HG02763 (cell line): ENCODE results near the gene NOTO.
"Not testable (repeated sequence)": the region's sequence is repeated elsewhere in the genome, so short reads cannot be mapped to it uniquely, and the experiment has no call there.

Experiments used
- ATAC-seq: cut with Tn5 transposase; IDR thresholded peaks from one replicate; pipeline ENCODE4 v1.9.1; 2021; ENCODE audit warnings: mild to moderate bottlenecking, moderate library complexity; ENCODE audit not compliant: unreplicated experiment

The NOTO gene

GRCh38 chr2:73197579-73197978, 4.8 kb upstream of the NOTO start:
- no peak for ATAC-seq

DNA sequence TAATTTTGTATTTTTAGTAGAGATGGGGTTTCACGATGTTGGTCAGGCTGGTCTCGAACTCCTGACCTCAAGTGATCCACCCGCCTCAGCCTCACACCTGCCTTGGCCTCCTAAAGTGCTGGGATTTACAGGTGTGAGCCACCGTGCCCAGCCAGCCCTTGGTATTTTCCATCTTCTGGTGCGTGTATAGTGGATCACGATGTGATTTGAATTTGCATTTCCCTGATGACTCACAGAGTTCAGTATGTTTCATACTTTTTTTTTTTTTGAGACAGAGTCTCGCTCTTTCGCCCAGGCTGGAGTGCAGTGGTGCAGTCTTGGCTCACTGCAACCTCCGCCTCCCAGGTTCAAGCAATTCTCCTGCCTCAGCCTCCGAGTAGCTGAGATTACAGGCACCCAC, 2.1 kb upstream of the NOTO start:
- not testable (repeated sequence) for ATAC-seq

- no peak for ATAC-seq
Observed at GRCh38 chr2:73203055-73203681, 794 bp downstream of the NOTO start.

- no peak for ATAC-seq
Observed at GRCh38 chr2:73205611-73206010, 3.2 kb downstream of the NOTO start.

GRCh38 chr2:73208258-73208657, 5.9 kb downstream of the NOTO start:
- ATAC-seq, result no peak

- no peak for ATAC-seq
Observed at GRCh38 chr2:73210019-73210418, 7.6 kb downstream of the NOTO start.

GRCh38 chr2:73210696-73211095, 8.3 kb downstream of the NOTO start:
- ATAC-seq, result no peak

DNA sequence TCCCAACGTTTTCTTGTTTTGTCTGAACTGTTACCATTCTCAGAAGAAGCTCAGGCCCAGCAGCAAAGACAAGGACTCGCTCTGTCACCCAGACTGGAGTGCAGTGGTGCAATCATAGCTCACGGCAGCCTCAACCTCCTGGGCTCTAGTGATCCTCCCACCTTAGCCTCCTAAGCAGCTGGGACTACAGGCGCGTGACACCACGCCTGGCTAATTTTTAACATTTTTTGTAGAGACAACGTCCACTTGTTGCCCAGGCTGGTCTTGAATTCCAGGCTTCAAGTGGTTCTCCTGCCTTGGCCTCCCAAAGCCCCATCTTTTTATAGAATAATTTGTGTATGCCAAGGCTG, 9.7 kb downstream of the NOTO start:
- no peak for ATAC-seq

DNA sequence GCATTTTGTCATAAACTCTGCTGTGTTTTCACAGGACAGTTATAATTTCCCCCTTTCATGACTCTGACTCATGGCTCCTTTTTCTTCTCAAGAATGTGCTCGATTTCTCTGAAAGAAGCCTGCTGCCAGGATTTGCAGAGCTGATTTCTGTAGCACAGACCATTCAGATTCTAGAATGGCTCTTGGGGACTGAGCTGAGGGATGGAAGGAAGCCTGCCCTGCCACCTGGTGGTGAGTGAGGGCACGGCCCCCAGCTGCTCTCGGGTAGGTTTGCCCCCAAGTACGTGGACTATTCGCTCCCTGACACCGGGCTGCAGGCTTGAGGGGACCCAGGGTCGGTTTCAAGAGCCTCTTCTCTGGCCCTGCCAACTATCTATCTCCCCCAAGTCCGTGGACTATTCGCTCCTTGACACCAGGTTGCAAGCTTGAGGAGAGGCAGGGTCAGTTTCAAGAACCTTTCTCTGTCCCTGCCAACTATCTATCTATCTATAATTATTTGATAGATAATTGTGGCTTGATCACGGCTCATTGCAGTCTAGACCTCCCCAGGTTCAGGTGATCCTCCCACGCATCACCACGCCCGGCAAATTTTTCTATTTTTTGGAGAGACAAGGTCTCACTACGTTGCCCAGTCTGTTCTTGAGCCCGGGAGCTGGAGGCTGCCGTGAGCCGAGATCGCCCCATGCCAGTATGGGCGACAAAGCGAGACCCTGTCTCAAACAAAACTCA, 10.2 kb downstream of the NOTO start:
- ATAC-seq, result peak; percentile 64

- ATAC-seq, result peak; percentile 92
Observed at GRCh38 chr2:73214120-73215035, 12.0 kb downstream of the NOTO start, which contains the start of gene SMYD5. SMYD5 (plus strand) TSS chr2:73214245; CDS start chr2:73214267, 22 bp downstream.

DNA sequence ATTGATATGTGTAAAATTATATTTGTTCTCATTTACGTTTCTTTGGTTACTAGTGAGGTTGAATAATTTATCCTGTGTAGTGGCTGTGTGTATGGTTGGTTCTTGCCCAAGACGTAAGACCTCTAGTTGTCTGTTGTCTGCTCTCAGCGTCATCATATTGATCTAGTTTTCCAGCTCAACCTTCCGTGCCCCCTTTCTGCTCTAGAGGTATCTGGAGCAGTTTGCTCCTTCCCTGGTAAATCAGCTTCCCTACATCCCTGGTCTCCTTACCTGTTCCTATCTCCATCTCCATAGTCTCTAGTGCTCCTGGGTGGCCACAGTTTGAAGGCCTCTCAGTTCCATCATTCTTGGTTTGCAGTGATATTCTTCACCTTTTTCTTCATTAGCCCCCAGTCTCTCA, 12.9 kb downstream of the NOTO start:
- ATAC-seq, result no peak

GRCh38 chr2:73217160-73217559, 14.8 kb downstream of the NOTO start:
- ATAC-seq, result no peak

DNA sequence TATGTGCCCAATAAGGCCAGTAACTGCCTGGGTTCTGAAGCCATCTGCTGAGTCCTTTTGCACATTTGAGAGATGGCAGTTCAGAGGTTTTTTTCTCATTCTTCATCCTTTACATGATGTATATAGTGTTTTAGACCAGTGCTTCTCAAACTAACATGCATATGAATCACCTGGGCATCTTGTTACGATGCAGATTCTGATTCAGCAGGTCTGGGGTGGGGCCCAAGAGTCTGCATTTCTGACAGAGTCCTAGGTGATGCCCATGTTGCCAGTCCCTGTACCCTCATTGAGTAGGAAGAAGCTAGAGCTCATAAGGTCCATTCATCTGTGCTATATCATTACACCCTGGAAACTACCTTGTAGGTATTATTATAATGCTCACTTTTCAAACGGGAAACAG, 15.5 kb downstream of the NOTO start:
- ATAC-seq, result no peak

GRCh38 chr2:73218298-73218697, 15.9 kb downstream of the NOTO start:
- ATAC-seq, result no peak

GRCh38 chr2:73223821-73224220, 21.4 kb downstream of the NOTO start:
- ATAC-seq, result no peak

- ATAC-seq, result no peak
Observed at GRCh38 chr2:73225513-73226360, 23.4 kb downstream of the NOTO start.

GRCh38 chr2:73227086-73227485, 24.7 kb downstream of the NOTO start:
- ATAC-seq, result no peak

GRCh38 chr2:73228631-73229030, 26.3 kb downstream of the NOTO start:
- ATAC-seq, result no peak

DNA sequence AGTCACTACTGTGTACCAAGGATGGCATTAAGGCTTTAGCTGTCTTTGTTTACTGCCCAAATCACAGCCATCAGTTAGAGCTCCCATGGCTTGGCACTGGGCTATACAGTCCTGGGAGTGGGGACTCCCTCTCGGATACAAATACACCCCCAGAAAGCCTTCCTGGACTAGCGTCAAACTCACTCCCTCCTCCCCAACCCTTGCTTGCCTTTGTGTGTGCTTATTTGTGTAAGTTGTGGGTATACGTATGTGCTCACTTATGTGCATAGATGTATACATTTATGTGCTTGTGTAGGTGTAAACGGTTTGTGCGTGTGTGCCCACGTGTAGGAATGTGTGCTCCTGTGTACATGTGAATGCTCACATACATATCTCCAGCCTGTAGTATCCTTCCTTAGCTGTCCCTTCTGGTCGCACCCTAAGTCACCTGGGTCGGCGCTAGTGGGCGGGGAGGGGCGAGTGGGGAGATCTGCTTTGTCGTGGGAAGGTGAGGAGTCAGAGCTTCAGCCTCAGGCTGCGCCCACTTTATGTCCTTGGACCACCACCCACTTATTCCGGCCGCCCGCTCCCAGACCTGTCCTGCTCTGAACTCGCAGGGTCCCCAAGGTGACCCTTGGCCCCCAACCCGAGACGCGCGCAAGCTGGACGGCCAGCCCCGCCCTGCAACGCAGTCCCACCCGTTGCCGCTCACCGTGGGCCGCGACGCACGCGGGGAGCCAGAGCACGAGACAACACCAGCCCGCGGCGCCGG, 30.2 kb downstream of the NOTO start:
- peak; percentile 2 for ATAC-seq
